K562 (cell line): ENCODE data around the gene PFN3. TPM values are rescaled to one million over a fixed set of nuclear protein-coding genes. Genes with fewer than 3 reads are reported as not detected.

Experiments used
- ARHGAP35 ChIP-seq: fragments of 450-650 bp; IDR thresholded peaks from 2 replicates; pipeline ENCODE4 v1.6.1; 2018; ENCODE audit not compliant: partially characterized antibody
- CEBPG ChIP-seq, 3 experiments: fragments of 200-800 bp in 1 of 3; sonication (Bioruptor generic) in 1 of 3; sonication (generic) in 1 of 3; formaldehyde crosslinking in 1 of 3; IDR thresholded peaks in 2 of 3; conservative IDR thresholded peaks in 1 of 3; 2 replicates each; pipeline versions ENCODE4 v1.6.1 to v1.8.0; 2016 to 2022; ENCODE audit warnings: missing compliant biosample characterization in 2 of 3, missing genetic modification characterization in 2 of 3, mild to moderate bottlenecking in 1 of 3, missing genetic modification reagents in 1 of 3
- CHD1 ChIP-seq: fragments of 200-600 bp; sonication (generic); IDR thresholded peaks from one replicate; pipeline ENCODE4 v1.6.1; 2012; ENCODE audit warnings: mild to moderate bottlenecking, moderate library complexity, low read length, inconsistent platforms
- DIDO1 ChIP-seq: fragments of 450-650 bp; IDR thresholded peaks from 2 replicates; pipeline ENCODE4 v1.6.1; 2016; ENCODE audit warnings: low read depth, missing biosample characterization, missing genetic modification characterization
- EGR1 ChIP-seq: fragments of 450-650 bp; conservative IDR thresholded peaks from 2 replicates; pipeline ENCODE4 v1.6.1; 2017; ENCODE audit warnings: mild to moderate bottlenecking
- ERF ChIP-seq: fragments of 450-650 bp; formaldehyde crosslinking; IDR thresholded peaks from 2 replicates; pipeline ENCODE4 v1.4.0; 2020; ENCODE audit warnings: mild to moderate bottlenecking, mixed read lengths
- HDGF ChIP-seq: fragments of 450-650 bp; IDR thresholded peaks from 2 replicates; pipeline ENCODE4 v1.6.1; 2016
- HNRNPL ChIP-seq: fragments of 200-400 bp; formaldehyde crosslinking; IDR thresholded peaks from 2 replicates; pipeline ENCODE4 v1.6.1; 2017; ENCODE audit warnings: low read depth, mild to moderate bottlenecking, low read length
- NCOA6 ChIP-seq: fragments of 450-650 bp; IDR thresholded peaks from 2 replicates; pipeline ENCODE4 v1.6.1; 2017; ENCODE audit warnings: mild to moderate bottlenecking
- PATZ1 ChIP-seq: fragments of 250-450 bp; sonication (Bioruptor Pico); IDR thresholded peaks from 2 replicates; pipeline ENCODE4 v1.5.0; 2020; ENCODE audit warnings: mild to moderate bottlenecking, borderline replicate concordance
- RAD21 ChIP-seq, 2 experiments: fragments of 250-450 bp in 1 of 2; fragments of 450-650 bp in 1 of 2; sonication (Bioruptor Pico) in 1 of 2; formaldehyde crosslinking in 1 of 2; IDR thresholded peaks in 1 of 2; conservative IDR thresholded peaks in 1 of 2; 2 replicates each; pipeline versions ENCODE4 v1.4.0 to v1.8.0; 2020 to 2022; ENCODE audit warnings: mild to moderate bottlenecking in 2 of 2, moderate library complexity in 1 of 2
- SMAD2 ChIP-seq: fragments of 150-350 bp; IDR thresholded peaks from 2 replicates; pipeline ENCODE4 v1.6.1; 2014; ENCODE audit warnings: low read depth, mild to moderate bottlenecking, low read length
- ZBTB1 ChIP-seq: sonication (generic); formaldehyde crosslinking; IDR thresholded peaks from 2 replicates; pipeline ENCODE4 v1.8.1; 2023; ENCODE audit warnings: missing genetic modification reagents, low read depth, mild to moderate bottlenecking, borderline replicate concordance
- ZBTB43 ChIP-seq: sonication (generic); formaldehyde crosslinking; IDR thresholded peaks from 2 replicates; pipeline ENCODE4 v1.8.0; 2023; ENCODE audit warnings: mild to moderate bottlenecking, missing genetic modification reagents
- ZNF318 ChIP-seq, 2 experiments: fragments of 450-650 bp; IDR thresholded peaks; 2 replicates each; pipeline ENCODE4 v1.6.1; 2016; ENCODE audit warnings: mild to moderate bottlenecking in 2 of 2, borderline replicate concordance in 1 of 2, low read depth in 1 of 2, moderate library complexity in 1 of 2
- polyA plus RNA-seq, 8 experiments: library from polyadenylated mRNA; depleted of rRNA in 4 of 8; stranded (reverse) in 5 of 8; unstranded in 3 of 8; fragments of >200 nt; fragmentation: Nextera tagmentation in 2 of 8; fragmentation: Illumina TruSeq in 1 of 8; extraction: Ambion mirVana in 2 of 8; extraction: Trizol in 1 of 8; gene quantifications; 2 replicates each; pipeline versions ENCODE4 v1.2.1 to v1.2.3, GENCODE V29; 2011 to 2014; ENCODE audit warnings: inconsistent platforms in 1 of 8, missing spikeins in 1 of 8
- total RNA-seq, 7 experiments: library from RNA; depleted of rRNA in 6 of 7; stranded (reverse); fragments of >200 nt in 6 of 7; fragmentation: Illumina TruSeq in 2 of 7; extraction: Trizol in 2 of 7; gene quantifications; 2 replicates each; pipeline versions ENCODE4 v1.2.1 to v1.2.3, GENCODE V29; 2011 to 2021; ENCODE audit warnings: low replicate concordance in 1 of 7

PFN3 gene
- total and polyA plus RNA-seq, 9 of the 15 experiments (the other 6 are each of a cell fraction or from before 2014, with no cell fraction given), result not detected

- no peak for TF ChIP-seq PATZ1
- peak; percentile 94 for TF ChIP-seq ERF (CRISPR knock-in tag)
- TF ChIP-seq SMAD2, result no peak
- no peak for TF ChIP-seq ZNF318 (IDR thresholded peaks at IDR 0.05; ENCODE audit: borderline replicate concordance in 1 of 2, low read depth in 1 of 2)
- peak; percentile 62; the same call in 1 of the 2 replicates for TF ChIP-seq ZBTB1 (CRISPR knock-in tag)
- peak in 1 of 2 experiments; percentile 44; a peak in 2 of 4 replicates for TF ChIP-seq RAD21 (CRISPR knock-in tag; conservative IDR thresholded peaks at IDR 0.05 in 1 of 2, IDR thresholded peaks at IDR 0.05 in 1 of 2)
- TF ChIP-seq ZBTB43 (CRISPR knock-in tag), result no peak
- TF ChIP-seq DIDO1 (tag), result 0 out of 2 replicates have a peak, but pooled peaks have one; percentile 38
- TF ChIP-seq NCOA6, result no peak
- TF ChIP-seq ARHGAP35, result no peak
- TF ChIP-seq EGR1, result 0 out of 2 replicates have a peak, but pooled peaks have one; percentile 21
- peak; percentile 21 for TF ChIP-seq CHD1
- peak; percentile 80 for TF ChIP-seq HNRNPL
- TF ChIP-seq HDGF, result no peak
- no peak for TF ChIP-seq CEBPG (CRISPR knock-in tag; IDR thresholded peaks at IDR 0.05)
- TF ChIP-seq CEBPG (tag; conservative IDR thresholded peaks at IDR 0.05 in 1 of 2, IDR thresholded peaks at IDR 0.05 in 1 of 2), result no peak
Observed at GRCh38 chr5:177367323-177367848, 33.1 kb downstream of the PFN3 start (continued).
